Muscle layer of duodenum (tissue), 2 donors: ENCODE data around the gene DLG3.
A peak's percentile ranks its signal among the peaks of the same experiment; 100 is the strongest.

Experiments
- H3K27ac ChIP-seq: one replicate; pipeline ENCODE4 v1.7.0; 2013; ENCODE audit warnings: mild to moderate bottlenecking, low read length
- H3K27me3 ChIP-seq: one replicate; pipeline ENCODE4 v1.7.0; 2013; ENCODE audit warnings: low read depth, mild to moderate bottlenecking, control low read depth, low read length
- H3K36me3 ChIP-seq, 2 donors: one replicate each; pipeline ENCODE4 v1.7.0; 2013; ENCODE audit warnings: low read length in 2 of 2, control low read depth in 1 of 2, mild to moderate bottlenecking in 1 of 2; ENCODE audit not compliant: insufficient read depth in 2 of 2, control insufficient read depth in 1 of 2
- H3K4me1 ChIP-seq, 2 donors: one replicate each; pipeline ENCODE4 v1.7.0; 2013; ENCODE audit warnings: low read length in 2 of 2, mild to moderate bottlenecking in 2 of 2, control low read depth in 1 of 2, moderate library complexity in 1 of 2; ENCODE audit not compliant: insufficient read depth in 2 of 2, control insufficient read depth in 1 of 2
- H3K4me3 ChIP-seq, 2 donors: one replicate each; pipeline ENCODE4 v1.7.0; 2013; ENCODE audit warnings: low read length in 2 of 2, low read depth in 1 of 2, mild to moderate bottlenecking in 1 of 2
- H3K9me3 ChIP-seq, 2 donors: one replicate each; pipeline ENCODE4 v1.7.0; 2013; ENCODE audit warnings: low read length in 2 of 2, control low read depth in 1 of 2, mild to moderate bottlenecking in 1 of 2; ENCODE audit not compliant: control insufficient read depth in 1 of 2
- donor health status: healthy.

DLG3 gene

GRCh38 chrX:70478526-70479245, 34.1 kb downstream of the DLG3 start:
- Histone ChIP-seq H3K36me3 (no peaks in the 10 kb centered on the region), H3K4me1 (peaks cover 24 to 36% of the 10 kb centered on the region in 2 donors), H3K9me3 (no peaks in the 10 kb centered on the region), H3K27me3 (no peaks in the 10 kb centered on the region), H3K27ac (peak overlapping the region; percentile 83), H3K4me3 (peak overlapping the region in 1 of 2 donors; percentile 37)

GRCh38 chrX:70479247-70479921, 34.7 kb downstream of the DLG3 start:
- Histone ChIP-seq H3K4me1 (peaks cover 24 to 36% of the 10 kb centered on the region in 2 donors), H3K4me3 (peak overlapping the region in 1 of 2 donors; percentile 37), H3K27me3 (no peaks in the 10 kb centered on the region), H3K36me3 (no peaks in the 10 kb centered on the region), H3K27ac (peak overlapping the region; percentile 83), H3K9me3 (no peaks in the 10 kb centered on the region)

- Histone ChIP-seq H3K27me3 (no peaks in the 10 kb centered on the region), H3K9me3 (no peaks in the 10 kb centered on the region), H3K27ac (peak overlapping the region; percentile 83), H3K4me1 (peaks cover 24 to 36% of the 10 kb centered on the region in 2 donors), H3K36me3 (no peaks in the 10 kb centered on the region), H3K4me3 (peak overlapping the region in 1 of 2 donors; percentile 26)
Measured at GRCh38 chrX:70479922-70480659, 35.5 kb downstream of the DLG3 start.

- H3K9me3 ChIP-seq, result no peaks in the 10 kb centered on the region
- peak overlapping the region; percentile 83 for H3K27ac ChIP-seq
- H3K27me3 ChIP-seq, result no peaks in the 10 kb centered on the region
- peak overlapping the region in 1 of 2 donors; percentile 26 for H3K4me3 ChIP-seq
- H3K36me3 ChIP-seq, result no peaks in the 10 kb centered on the region
- peaks cover 24 to 36% of the 10 kb centered on the region in 2 donors for H3K4me1 ChIP-seq
Measured at GRCh38 chrX:70480660-70481018, 36.0 kb downstream of the DLG3 start.

- H3K27me3 ChIP-seq, result no peaks in the 10 kb centered on the region
- no peak overlapping the region for H3K4me3 ChIP-seq
- peak overlapping the region; percentile 83 for H3K27ac ChIP-seq
- H3K4me1 ChIP-seq, result peaks cover 24 to 36% of the 10 kb centered on the region in 2 donors
- no peaks in the 10 kb centered on the region for H3K9me3 ChIP-seq
- no peaks in the 10 kb centered on the region for H3K36me3 ChIP-seq
Measured at GRCh38 chrX:70481471-70482270, 37.0 kb downstream of the DLG3 start.

GRCh38 chrX:70482300-70482699, 37.7 kb downstream of the DLG3 start:
- H3K4me3 ChIP-seq, result no peak overlapping the region
- peaks cover 24 to 36% of the 10 kb centered on the region in 2 donors for H3K4me1 ChIP-seq
- no peaks in the 10 kb centered on the region for H3K9me3 ChIP-seq
- H3K27me3 ChIP-seq, result no peaks in the 10 kb centered on the region
- no peaks in the 10 kb centered on the region for H3K36me3 ChIP-seq
- peak overlapping the region; percentile 83 for H3K27ac ChIP-seq

- no peak overlapping the region for H3K27ac ChIP-seq
- no peaks in the 10 kb centered on the region for H3K9me3 ChIP-seq
- no peak overlapping the region for H3K4me3 ChIP-seq
- no peaks in the 10 kb centered on the region for H3K36me3 ChIP-seq
- peaks cover 8 to 13% of the 10 kb centered on the region in 2 donors for H3K4me1 ChIP-seq
- no peaks in the 10 kb centered on the region for H3K27me3 ChIP-seq
Measured at GRCh38 chrX:70485466-70485865, 40.8 kb downstream of the DLG3 start.

GRCh38 chrX:70488856-70489255, 44.2 kb downstream of the DLG3 start:
- H3K27me3 ChIP-seq, result no peaks in the 10 kb centered on the region
- no peak overlapping the region for H3K4me3 ChIP-seq
- H3K9me3 ChIP-seq, result no peaks in the 10 kb centered on the region
- H3K27ac ChIP-seq, result no peak overlapping the region
- H3K36me3 ChIP-seq, result peaks cover 14 to 16% of the 10 kb centered on the region in 2 donors
- no peaks in the 10 kb centered on the region for H3K4me1 ChIP-seq

- Histone ChIP-seq H3K4me1 (no peaks in the 10 kb centered on the region), H3K9me3 (no peaks in the 10 kb centered on the region), H3K4me3 (no peak overlapping the region), H3K36me3 (peaks cover 26 to 33% of the 10 kb centered on the region in 2 donors), H3K27me3 (no peaks in the 10 kb centered on the region), H3K27ac (no peak overlapping the region)
Measured at GRCh38 chrX:70494441-70494840, 49.8 kb downstream of the DLG3 start.

GRCh38 chrX:70496491-70496890, 51.9 kb downstream of the DLG3 start:
- Histone ChIP-seq H3K36me3 (peaks cover 36 to 44% of the 10 kb centered on the region in 2 donors), H3K9me3 (no peaks in the 10 kb centered on the region), H3K4me1 (no peaks in the 10 kb centered on the region), H3K27me3 (no peaks in the 10 kb centered on the region), H3K4me3 (no peak overlapping the region), H3K27ac (no peak overlapping the region)

GRCh38 chrX:70497026-70497425, 52.4 kb downstream of the DLG3 start:
- Histone ChIP-seq H3K4me3 (no peak overlapping the region), H3K4me1 (no peaks in the 10 kb centered on the region), H3K9me3 (no peaks in the 10 kb centered on the region), H3K27ac (no peak overlapping the region), H3K36me3 (peaks cover 36 to 46% of the 10 kb centered on the region in 2 donors), H3K27me3 (no peaks in the 10 kb centered on the region)
